AG10803 (cell line): ENCODE results near the gene SLC45A1.

Source experiments
- DNase-seq: peaks from one replicate; pipeline ENCODE4 v3.0.0; 2010; ENCODE audit warnings: low read depth
- H3K4me3 ChIP-seq: 2 replicates; pipeline ENCODE4 v1.5.1; 2011; ENCODE audit warnings: mild to moderate bottlenecking, low read length, control low read depth
- TF ChIP-seq, protein P1 (sequence below): conservative IDR thresholded peaks from 2 replicates; pipeline ENCODE4 v1.5.1; 2011; ENCODE audit warnings: mild to moderate bottlenecking, low read length, control low read depth, inconsistent platforms

Gene SLC45A1

DNA sequence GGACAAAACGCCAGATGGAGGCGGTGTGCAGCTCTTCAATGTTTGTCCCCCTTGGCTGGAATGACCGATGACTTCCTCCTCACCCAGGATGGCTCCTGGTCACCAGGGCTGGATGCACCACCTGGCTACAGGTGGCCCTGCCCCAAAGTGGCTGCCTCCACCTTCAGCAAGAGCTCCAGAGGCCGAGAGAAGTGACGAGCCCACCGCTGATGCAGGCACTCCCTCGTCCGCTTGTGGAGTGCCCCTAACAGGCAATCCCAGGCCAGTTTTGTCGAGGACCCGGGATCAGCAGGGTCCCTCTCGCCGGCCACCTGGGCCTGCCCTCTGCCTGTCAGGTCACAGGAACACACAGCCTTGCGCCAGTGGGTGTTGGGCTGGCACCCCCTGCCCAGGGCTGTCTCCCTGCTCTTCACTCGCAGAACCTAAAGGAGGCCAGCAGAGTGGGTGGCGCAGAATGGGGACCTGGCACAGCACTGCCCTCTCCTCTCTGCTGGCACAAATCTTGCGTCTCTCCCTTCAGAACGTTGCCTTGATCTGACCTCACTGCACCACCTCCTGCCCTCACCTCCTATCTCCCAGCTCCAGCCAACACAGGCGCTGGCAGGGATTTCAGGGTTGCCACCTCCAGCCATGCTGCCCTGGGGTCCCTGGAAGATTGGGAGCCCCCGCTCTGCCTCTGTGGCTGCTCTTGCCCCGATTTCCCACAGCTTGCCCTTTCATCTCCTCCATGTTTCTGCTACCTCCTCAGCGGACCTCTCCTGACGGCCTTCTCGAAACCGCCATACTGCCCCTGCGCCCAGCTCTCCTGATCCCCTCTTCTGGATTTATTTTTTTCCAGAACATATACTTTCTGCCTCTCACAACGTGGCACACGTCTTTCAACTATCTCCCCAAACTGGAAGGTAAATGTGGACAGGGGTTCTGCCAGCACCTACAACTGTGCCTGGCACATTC lies 38.6 kb downstream of the SLC45A1 start:
- TF ChIP-seq, protein P1, sequence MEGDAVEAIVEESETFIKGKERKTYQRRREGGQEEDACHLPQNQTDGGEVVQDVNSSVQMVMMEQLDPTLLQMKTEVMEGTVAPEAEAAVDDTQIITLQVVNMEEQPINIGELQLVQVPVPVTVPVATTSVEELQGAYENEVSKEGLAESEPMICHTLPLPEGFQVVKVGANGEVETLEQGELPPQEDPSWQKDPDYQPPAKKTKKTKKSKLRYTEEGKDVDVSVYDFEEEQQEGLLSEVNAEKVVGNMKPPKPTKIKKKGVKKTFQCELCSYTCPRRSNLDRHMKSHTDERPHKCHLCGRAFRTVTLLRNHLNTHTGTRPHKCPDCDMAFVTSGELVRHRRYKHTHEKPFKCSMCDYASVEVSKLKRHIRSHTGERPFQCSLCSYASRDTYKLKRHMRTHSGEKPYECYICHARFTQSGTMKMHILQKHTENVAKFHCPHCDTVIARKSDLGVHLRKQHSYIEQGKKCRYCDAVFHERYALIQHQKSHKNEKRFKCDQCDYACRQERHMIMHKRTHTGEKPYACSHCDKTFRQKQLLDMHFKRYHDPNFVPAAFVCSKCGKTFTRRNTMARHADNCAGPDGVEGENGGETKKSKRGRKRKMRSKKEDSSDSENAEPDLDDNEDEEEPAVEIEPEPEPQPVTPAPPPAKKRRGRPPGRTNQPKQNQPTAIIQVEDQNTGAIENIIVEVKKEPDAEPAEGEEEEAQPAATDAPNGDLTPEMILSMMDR = no peak
- no peak overlapping the region for H3K4me3 ChIP-seq
- no peak for DNase-seq

DNA sequence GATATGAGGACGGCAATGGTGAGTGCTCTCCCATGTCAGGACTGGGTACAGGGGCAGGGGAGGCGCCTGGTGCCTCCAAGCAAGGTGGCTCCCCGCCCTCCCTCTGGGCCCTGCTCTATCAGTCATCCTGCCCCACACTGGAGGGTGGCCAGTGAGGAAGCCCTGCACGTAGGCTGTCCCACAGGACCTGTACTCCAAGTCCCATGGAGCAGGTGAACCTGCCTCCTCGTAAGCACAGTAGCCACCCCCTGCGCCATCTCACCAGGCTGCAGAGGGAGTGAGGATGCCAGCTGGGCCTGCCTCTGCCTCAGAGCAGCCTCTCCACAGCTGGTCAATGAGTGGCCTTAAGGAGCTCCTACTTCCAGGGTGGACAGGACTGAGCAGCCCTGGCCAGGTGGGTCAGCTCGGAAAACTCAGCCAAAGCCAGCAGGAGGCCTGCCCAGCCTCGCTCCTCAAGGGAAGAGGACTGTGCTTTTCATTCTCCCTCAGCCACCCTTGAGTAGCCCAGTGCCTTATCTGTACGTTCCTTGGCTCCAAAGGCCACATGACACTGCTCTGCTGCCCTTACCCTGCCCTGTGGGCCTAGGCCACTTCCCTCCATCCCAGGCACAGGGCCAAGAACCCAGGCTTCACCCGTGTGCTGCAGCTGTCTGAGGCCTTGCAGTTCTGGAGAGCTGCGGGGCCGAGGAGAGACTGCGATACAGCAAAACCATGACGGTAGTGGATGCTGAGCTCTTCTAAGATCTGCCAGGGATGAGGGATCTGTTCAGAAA lies 39.6 kb downstream of the SLC45A1 start:
- TF ChIP-seq, protein P1 = no peak
- DNase-seq = no peak
- no peak overlapping the region for H3K4me3 ChIP-seq

DNA sequence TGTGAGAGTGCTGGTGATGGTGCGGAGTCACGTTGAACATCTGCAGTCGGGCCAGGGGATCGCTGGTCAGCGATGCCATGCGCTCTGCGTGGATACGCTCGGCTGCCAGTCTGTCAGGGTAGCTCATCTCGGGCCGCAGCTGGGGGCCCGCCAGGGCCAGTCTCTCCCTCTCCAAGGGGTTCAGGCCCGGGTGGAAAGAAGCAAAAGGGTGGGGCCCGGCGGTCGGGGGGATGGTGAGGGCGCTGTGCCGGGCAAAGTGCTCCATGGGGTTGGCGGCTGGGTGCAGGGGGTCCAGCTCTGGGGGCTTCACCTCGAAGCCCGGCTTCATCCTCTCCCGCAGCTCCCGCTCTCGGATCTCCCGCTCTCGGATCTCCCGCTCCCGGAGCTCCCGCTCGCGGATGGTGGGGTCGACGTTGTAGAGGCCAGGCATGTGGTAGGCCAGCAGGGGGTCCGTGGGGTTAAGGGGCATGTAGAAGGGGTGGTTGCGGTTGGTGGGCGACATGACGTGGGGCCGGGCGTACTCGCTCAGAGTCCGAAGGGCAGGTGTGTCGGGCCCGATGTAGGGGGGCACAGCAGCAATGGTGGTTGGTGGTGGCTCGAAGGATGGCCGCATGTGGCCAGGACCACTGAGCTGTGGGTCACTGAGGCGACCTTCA lies 40.5 kb downstream of the SLC45A1 start:
- no peak for DNase-seq
- TF ChIP-seq, protein P1 = no peak
- H3K4me3 ChIP-seq = no peak overlapping the region

DNA sequence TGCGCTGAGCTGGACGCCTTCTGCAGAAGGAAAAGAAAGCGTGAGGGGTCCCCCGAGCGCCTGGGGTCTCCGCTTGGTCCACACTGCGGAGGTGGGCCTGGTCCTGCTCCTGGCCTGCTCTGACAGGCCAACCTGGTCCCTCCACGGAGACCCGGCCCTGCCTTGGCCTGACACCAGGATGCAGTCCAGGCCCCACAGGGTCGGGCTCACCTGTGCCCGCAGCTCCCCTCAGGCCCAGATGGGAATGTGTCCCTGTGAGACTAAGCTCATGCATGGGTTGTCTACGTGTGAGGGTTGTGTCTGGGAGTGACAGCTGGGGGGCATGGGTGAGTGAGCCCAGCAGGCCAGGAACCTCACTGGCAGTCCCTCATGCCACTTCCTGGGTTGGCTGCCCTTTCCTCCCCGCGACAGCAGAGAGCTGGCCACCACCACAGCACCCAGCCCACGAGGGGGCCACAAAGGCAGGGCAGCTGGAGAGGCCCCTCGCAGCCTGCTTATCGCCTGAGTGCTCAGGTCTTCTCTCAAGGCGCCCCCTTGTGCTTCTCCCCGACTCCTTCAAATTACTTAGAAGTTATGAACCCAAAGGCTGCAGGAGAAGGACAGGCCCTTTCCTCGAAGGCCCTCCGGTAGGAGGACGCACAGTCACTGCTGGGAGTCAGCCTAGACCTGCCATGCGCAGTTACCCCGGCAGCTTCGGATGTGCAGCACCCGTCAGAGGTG lies 41.1 kb downstream of the SLC45A1 start:
- TF ChIP-seq, protein P1 = no peak
- no peak for DNase-seq

DNA sequence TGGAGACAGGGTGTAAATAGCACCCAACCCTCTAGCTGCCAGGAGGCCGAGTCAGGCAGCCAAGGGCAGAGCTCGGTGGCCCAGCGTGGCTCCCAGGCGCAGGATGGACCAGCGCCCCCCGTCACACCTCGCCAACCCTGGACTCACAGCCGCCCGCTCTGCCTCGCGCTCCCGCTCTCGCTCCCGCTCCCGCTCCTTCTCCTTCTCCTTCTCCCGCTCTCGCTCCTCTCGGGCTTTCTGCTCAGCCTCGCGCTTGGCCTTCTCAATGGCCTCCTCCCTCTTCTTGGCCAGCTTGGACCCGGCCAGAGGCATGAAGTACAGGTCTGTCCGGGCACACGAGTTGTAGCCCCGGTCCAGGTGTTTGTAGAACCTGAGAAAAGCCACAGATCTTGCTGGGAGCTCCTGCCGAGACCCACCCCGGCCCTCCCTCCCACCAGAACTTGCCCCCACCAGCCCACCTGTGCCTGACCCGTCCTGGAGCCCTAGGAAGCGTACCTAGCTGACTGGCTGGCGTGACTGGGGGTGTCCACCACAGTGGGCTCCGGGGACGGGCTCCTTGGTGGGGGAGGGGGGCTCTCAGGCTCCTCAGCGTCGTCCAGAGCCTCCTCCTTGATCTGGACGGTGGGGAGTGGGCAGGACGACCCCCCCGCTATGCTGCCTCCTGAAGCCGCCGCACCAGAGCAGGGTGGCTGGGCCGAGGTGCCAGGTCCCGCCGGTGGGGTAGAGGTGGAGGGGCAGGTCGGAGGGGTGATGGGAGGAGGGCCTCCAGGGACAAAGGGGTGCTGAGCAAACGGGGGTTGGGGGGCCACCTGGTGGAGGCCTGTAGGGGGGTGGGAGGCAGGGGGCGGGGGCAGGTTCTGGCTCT lies 41.9 kb downstream of the SLC45A1 start:
- H3K4me3 ChIP-seq = no peak overlapping the region
- DNase-seq = no peak
- TF ChIP-seq, protein P1 = no peak

More for the DNA sequence above, 41.1 kb downstream of the SLC45A1 start:
- no peak overlapping the region for H3K4me3 ChIP-seq
